Kidney glomerular epithelial cell (primary cell): ENCODE measurements around the gene RSPO4.

Experiments used
- DNase-seq: peaks from one replicate; lab custom pipeline; 2025; lab: John Stamatoyannopoulos, UW

Gene RSPO4

GRCh38 chr20:910132-910869 is 91.8 kb downstream of the RSPO4 start:
- DNase-seq = no peak

DNA sequence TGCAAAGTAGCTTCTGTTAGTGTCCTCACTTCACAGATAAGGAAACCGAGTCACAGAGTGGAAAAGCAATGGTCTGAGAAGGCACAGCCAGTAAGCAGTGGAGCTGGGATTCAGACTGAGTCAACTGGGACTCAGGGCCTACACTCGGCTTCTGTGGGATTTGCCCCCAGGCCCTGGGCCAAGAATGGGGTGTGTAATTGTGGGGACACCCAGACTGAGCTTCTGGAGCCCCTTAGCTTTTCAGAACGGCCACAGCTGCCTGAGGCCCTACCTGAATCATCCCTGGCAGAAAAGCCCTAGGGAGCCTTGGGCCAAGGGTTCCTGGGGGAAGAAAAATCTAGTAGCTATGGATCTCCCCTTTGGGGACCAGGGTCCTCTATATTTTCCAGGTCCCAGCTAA is 92.5 kb downstream of the RSPO4 start:
- no peak for DNase-seq
